ENCODE results near the gene SMYD3. TPM values are rescaled to one million over a fixed set of nuclear protein-coding genes. Genes with fewer than 3 reads are reported as not detected.

The SMYD3 gene
- total RNA-seq, 1 donor from 2014 or later = 29.3 TPM

- TF ChIP-seq CTCF (IDR thresholded peaks at IDR 0.05) = no peak
- no peak for DNase-seq (ENCODE audit: low spot score)
- no peaks in the 10 kb centered on the region for H3K27me3 Mint-ChIP-seq (ENCODE audit: low read depth)
- no peak overlapping the region for H3K4me3 Mint-ChIP-seq (ENCODE audit: unreplicated experiment)
- no peaks in the 10 kb centered on the region for H3K9me3 Mint-ChIP-seq (ENCODE audit: low read depth)
- H3K4me1 Mint-ChIP-seq (ENCODE audit: low read depth) = peaks cover 24% of the 10 kb centered on the region
- H3K36me3 Mint-ChIP-seq (ENCODE audit: low read depth) = peaks cover 1% of the 10 kb centered on the region
- H3K27ac Mint-ChIP-seq (ENCODE audit: unreplicated experiment) = no peak overlapping the region
Measured at GRCh38 chr1:246503341-246503740, 3.7 kb downstream of the SMYD3 start.

- H3K27me3 Mint-ChIP-seq (ENCODE audit: low read depth) = no peaks in the 10 kb centered on the region
- no peaks in the 10 kb centered on the region for H3K36me3 Mint-ChIP-seq (ENCODE audit: low read depth)
- H3K9me3 Mint-ChIP-seq (ENCODE audit: low read depth) = no peaks in the 10 kb centered on the region
- H3K4me3 Mint-ChIP-seq (ENCODE audit: unreplicated experiment) = no peak overlapping the region
- H3K27ac Mint-ChIP-seq (ENCODE audit: unreplicated experiment) = no peak overlapping the region
- H3K4me1 Mint-ChIP-seq (ENCODE audit: low read depth) = peaks cover 12% of the 10 kb centered on the region
- TF ChIP-seq CTCF (IDR thresholded peaks at IDR 0.05) = peak; percentile 92
- no peak for DNase-seq (ENCODE audit: low spot score)
Measured at GRCh38 chr1:246497331-246497915, 9.7 kb downstream of the SMYD3 start.

- Mint-ChIP-seq H3K4me1 (ENCODE audit: low read depth) (peaks cover 12% of the 10 kb centered on the region), H3K4me3 (ENCODE audit: unreplicated experiment) (no peak overlapping the region), H3K27me3 (ENCODE audit: low read depth) (no peaks in the 10 kb centered on the region), H3K27ac (ENCODE audit: unreplicated experiment) (peak overlapping the region; percentile 78), H3K36me3 (ENCODE audit: low read depth) (no peaks in the 10 kb centered on the region), H3K9me3 (ENCODE audit: low read depth) (no peaks in the 10 kb centered on the region)
- TF ChIP-seq CTCF (IDR thresholded peaks at IDR 0.05) = peak; percentile 89
- DNase-seq (ENCODE audit: low spot score) = no peak
Measured at GRCh38 chr1:246492611-246493245, 14.4 kb downstream of the SMYD3 start.

- no peaks in the 10 kb centered on the region for H3K9me3 Mint-ChIP-seq (ENCODE audit: low read depth)
- H3K4me1 Mint-ChIP-seq (ENCODE audit: low read depth) = peaks cover 7% of the 10 kb centered on the region
- H3K36me3 Mint-ChIP-seq (ENCODE audit: low read depth) = no peaks in the 10 kb centered on the region
- TF ChIP-seq CTCF (IDR thresholded peaks at IDR 0.05) = no peak
- no peak overlapping the region for H3K27ac Mint-ChIP-seq (ENCODE audit: unreplicated experiment)
- DNase-seq (ENCODE audit: low spot score) = no peak
- H3K4me3 Mint-ChIP-seq (ENCODE audit: unreplicated experiment) = no peak overlapping the region
- H3K27me3 Mint-ChIP-seq (ENCODE audit: low read depth) = no peaks in the 10 kb centered on the region
Measured at GRCh38 chr1:246491551-246492053, 15.5 kb downstream of the SMYD3 start.

- no peaks in the 10 kb centered on the region for H3K36me3 Mint-ChIP-seq (ENCODE audit: low read depth)
- DNase-seq (ENCODE audit: low spot score) = no peak
- peaks cover 8% of the 10 kb centered on the region for H3K4me1 Mint-ChIP-seq (ENCODE audit: low read depth)
- H3K27me3 Mint-ChIP-seq (ENCODE audit: low read depth) = no peaks in the 10 kb centered on the region
- no peak overlapping the region for H3K27ac Mint-ChIP-seq (ENCODE audit: unreplicated experiment)
- TF ChIP-seq CTCF (IDR thresholded peaks at IDR 0.05) = no peak
- H3K4me3 Mint-ChIP-seq (ENCODE audit: unreplicated experiment) = no peak overlapping the region
- no peaks in the 10 kb centered on the region for H3K9me3 Mint-ChIP-seq (ENCODE audit: low read depth)
Measured at GRCh38 chr1:246488674-246489073, 18.4 kb downstream of the SMYD3 start.
